Activated CD4-positive, alpha-beta T cell treated with anti-CD3 and anti-CD28 coated beads for 24 hours (primary cell): Measurements from ENCODE around the gene RARRES2.

Source experiments
- DNase-seq, 2 donors: peaks; one replicate each; pipeline ENCODE4 v3.0.0-alpha.2; 2020; ENCODE audit warnings: low read depth in 2 of 2

RARRES2 gene

DNA sequence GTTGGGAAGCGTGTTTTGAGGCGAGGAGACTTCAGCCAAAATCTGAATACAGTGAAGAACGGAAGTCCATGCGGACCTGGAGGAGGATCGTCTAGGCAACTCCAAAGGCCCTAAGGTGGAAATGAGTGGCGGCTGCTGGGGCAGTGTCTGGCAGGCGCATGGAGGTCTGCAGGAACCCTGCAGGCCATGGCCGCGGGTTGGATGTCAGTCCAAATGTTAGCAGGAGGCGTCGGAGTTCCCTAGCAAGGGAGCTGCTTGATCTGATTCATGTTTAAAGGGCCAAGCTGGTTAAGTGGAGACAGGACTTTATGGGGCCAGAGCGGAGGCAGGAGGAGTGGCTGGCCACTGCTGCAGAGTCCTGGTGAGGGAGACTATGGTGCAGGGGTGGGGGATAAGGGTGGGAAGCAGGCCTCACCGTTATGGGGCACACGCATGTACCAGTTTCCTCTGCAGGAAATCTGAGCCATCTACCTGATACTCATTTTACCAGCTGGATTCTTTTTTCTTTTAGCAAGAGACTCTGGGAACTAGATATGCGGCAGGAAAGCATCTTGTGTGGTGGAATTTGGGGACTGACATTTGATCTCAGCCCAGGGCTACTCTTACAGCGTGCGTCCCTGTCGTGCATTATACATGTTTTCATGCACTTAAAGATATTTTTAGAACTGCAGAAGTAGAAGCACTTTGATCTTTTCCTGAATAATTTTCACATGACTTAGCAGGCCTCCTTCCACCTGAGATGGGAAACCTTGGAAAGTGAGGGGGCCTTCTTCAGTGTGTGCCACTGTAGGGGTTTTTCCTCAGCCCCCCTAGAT is 20.6 kb upstream of the RARRES2 start:
- DNase-seq, result no peak

DNA sequence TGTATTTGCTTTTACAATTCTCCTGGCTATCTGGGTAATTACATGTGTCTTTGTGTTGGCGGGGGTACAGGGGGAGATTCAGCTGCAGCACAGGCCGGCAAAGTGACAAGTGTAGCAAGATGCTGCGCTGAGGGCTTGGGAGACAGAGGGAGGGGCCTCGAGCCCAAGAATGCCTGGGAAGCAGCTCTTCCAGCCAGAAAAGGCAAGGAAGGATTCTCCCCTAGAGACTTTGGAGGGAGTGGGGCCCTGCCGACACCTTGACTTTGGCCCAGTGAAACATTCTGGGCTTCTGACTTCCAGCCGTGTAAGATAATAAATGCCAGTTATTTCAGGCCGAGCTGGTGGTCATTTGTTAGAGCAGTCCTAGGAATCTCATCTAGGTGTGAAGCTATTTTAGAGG is 20.0 kb upstream of the RARRES2 start:
- DNase-seq, result no peak

DNA sequence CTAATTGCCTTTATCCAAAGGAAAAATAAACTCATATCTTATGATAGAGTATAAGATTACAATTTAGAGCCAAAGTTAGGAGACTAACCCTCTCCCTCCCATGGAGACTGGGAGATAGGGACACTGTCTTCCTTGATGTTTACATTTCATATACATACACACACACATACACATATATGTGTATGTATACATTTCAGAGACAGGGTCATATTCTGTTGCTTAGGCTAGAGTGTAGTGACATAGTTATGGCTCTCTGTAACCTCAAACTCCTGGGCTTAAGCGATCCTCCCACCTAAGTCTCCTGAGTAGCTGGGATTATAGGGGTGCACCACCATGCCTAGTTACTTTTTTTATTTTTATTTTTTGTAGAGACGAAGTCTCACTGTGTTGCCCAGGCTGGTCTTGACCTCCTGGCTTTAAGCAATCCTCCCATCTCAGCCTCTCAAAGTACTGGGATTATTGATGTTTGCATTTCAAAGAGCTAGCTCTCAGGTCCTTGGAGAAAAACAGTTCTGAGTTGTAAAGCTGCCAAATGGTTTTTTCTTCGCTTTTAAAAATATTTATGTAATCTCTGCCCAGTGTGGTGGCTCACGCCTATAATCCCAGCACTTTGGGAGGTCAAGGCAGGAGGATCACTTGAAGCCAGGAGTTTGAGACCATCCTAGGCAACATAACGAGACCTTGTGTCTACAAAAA is 19.1 kb upstream of the RARRES2 start:
- DNase-seq, result no peak

DNA sequence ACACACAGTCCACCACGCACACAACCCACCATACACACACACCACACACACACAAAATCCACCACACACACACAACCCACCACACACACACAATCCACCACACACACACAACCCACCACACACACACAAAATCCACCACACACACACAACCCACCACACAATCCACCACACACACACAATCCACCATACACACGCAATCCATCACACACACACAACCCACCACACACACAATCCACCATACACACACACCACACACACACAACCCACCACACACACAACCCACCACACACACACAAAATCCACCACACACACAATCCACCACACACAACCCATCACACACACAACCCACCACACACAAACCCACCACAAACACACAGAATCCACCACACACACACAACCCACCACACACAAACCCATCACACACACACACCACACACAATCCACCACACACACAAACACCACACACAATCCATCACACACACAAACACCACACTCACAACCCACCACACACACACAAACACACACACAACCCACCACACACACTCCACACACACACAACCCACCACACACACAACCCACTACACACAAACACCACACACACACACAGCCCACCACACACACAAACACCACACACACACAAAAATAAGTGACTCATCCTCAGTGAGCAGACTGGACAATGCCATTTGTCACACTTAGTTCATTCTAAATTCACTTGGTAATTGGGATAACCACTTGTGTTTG is 18.4 kb upstream of the RARRES2 start:
- no peak for DNase-seq

DNA sequence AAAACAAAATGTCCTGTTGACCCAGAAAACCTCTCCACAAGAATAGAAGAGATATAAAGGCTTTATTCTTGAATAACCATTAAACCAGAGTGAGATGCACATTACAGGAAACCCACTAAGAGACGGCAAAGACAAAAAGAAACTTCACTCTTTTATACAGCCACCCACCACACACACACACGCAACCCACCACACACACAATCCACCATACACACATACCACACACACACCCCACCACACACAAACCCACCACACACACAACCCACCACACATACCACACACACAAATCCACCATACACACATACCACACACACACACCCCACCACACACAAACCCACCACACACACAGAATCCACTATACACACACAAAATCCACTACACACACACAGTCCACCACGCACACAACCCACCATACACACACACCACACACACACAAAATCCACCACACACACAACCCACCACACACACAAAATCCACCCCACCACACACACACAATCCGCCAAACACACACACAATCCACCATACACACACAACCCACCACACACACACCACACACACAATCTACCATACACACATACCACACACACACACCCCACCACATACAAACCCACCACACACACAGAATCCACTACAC is 17.7 kb upstream of the RARRES2 start:
- DNase-seq, result no peak

DNA sequence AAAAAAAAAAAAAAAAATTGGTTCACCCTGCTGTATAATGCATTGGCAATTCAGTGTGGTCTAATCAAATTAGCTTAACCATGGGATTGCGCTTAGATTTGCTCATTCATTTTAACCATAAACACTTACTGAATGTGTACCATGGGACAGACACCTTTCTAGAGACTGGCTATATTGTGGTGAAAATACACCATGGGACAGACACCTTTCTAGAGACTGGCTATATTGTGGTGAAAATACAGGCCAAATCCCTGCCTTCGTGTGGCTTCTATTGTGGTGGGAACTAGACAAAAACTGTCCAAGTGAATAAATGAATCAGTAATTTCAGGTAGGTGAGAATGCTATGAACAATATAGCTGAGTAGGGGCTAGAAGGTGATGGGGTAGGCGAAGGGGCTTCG is 17.0 kb upstream of the RARRES2 start:
- no peak for DNase-seq

DNA sequence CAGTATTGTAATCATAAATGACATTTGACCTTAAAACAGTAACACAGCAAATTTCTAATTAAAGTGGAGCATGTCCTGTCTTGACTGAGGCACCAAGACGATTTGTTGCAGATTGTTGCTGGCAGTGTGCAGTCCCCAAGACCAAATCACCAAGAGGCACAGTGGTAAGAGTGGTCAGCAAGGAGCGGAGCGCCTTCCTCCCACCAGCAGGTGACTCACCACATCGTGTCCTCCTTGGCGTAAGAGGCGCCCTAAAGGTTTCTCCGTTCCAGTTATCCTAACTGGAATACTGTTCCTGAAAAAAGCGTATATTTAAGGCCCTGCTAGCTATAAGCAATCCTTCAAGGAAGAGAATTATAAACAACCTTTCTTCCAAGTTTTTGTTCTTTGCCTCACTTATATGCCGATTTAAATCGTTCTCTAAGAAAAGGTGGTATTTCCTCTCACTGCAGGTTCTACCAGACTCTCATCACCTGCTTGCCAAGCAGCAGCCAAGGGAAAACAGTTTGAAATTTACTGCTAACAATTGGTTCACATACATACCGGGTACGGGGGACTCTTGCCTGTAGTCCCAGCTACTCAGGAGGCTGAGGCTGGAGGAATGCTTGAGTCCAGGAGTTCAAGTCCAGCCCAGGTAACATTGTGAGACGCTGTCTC is 16.5 kb upstream of the RARRES2 start:
- no peak for DNase-seq

DNA sequence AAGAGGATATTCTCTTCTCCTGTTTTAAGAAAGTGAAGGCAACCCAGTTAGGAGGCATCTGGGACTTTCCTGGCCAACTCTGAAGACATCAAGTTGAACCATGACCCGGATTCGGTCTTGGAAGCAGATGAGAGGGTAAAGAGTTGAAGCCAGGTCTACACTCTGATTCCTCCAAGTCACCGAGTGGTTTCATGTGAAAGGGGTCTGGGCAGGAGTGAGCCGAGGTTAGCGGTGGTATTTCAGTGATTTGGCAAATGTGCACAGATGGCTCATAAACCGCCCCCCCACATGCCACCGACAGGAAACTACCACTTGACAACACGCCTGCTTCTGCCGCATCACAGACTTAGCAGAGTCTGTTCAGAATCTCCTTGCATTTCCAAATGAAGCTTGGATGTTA is 15.8 kb upstream of the RARRES2 start:
- peak; percentile 37 to 39 for DNase-seq

DNA sequence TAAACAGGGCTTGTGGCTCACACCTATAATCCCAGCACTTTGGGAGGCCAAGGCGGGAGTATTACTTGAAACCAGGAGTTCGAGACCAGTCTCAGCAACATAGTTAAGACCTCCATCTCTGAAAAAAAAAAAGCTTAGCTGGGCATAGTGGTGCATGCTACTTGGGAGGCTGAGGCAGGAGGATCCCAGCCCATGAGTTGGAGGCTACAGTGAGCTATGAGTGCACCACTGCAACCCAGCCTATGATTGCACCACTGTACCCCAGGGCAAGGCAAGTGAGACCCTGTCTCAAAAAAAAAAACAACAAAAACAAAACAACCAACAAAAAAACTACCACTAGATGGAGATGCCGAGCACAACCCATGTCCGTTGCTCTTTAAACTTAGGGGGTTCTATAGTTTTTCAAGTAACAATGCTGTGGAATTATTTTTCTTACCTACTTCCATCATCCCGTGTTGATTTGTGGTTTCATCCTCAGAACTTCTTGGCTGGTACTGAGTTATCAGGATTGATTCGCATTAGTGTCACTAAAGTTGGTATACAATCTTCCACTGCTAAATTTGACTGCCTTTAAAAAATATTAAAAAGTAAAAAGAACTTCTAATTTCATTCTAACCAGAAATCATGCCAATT is 15.0 kb upstream of the RARRES2 start:
- DNase-seq, result no peak

DNA sequence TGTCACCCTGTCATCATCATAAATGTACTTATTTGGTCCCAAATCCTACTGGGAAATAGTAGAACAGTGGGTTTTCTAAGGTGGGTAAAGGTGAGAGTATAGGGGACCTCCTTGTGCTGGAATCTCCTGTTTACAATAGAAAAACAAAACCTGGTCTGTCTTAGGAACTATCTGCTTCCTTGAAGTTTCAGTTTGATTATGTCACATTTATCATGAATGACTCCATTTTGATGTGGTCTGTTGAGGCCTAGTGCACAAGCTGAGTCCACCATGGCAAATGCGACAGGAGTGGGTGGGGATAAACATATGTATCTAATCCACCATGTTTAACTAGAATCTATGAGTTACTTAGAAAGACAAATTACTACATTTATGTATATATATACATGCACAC is 14.2 kb upstream of the RARRES2 start:
- no peak for DNase-seq

DNA sequence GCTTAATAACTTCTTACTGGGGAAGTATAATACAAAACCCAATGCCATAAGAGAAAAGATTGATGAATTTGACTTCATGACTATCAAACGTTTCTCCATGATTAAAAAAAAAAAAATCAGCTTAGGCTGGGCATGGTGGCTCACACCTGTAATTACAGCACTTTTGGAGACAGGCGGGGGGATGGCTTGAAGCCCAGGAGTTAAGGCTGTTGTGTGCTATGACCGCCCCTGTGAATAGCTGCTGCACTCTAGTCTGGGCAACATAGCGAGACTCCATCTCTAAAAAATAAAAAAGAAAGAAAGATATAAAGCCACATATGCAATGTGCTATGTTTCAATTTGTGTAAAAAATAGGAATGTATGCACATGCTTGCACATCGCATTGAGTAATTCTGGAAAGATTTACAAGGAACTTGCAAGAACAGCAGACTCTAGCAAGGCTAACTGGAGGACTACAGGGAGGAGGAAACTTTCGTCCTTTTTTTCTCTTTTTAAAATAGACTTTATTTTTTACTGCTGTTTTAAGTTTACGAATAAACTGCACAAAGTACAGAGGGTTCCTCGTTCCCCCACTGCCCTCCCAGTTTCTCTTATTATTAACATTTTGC is 10.3 kb upstream of the RARRES2 start:
- DNase-seq, result no peak

DNA sequence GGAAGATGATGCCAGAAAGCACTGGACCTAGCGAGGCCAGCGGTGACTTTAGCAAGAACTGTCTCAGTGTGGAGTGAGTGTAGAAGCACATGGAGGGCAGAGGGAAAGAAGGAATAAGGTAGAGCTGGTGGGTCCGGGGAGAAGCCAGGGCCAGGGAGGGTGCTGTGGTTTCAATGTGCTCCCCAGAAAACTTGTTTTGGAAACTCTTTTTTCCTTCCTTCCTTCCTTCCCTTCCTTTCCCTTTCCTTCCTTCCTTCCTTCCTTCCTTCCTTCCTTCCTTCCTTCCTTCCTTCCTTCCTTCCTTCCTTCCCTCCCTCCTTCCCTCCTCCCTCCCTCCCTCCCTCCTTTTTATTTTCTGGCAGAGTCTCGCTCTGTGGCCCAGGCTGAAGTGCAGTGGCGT is 5.5 kb upstream of the RARRES2 start:
- DNase-seq, result no peak

DNA sequence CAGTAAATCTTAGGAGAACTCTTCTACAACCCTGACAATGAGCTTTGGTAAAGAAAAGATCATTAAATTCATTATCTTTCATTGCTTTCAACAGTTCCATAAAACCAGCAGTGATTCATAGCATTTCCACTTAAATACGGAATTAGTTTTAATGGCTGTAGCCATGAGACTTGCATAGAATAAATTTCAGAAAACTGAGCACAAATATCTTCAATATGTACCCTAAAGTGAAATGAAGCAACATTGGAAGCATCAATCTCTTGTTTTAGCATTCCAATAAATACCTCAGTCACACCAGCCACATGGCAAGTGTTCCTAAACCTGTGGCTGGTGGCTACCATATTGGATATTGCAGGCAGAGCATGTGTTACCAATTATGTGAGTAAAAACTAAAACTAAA is 3.6 kb upstream of the RARRES2 start:
- DNase-seq, result no peak

DNA sequence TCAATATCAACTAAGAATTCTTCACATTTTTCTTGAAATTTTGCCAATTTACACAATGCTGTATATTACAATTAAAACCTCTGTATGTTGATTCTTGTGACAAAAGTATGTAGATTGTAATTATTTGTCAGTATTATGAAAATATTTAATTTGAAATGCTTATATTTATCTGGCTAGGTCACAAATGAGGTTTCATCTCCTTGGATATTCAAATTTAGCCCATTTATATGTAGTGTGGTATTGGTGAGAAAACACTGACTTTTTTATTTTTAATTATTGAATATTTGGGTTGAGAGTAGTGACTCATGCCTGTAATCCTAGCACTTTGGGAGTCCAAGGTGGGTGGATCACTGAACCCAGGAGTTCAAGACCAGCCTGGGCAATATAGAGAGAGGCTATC is 2.9 kb upstream of the RARRES2 start:
- DNase-seq, result no peak

DNA sequence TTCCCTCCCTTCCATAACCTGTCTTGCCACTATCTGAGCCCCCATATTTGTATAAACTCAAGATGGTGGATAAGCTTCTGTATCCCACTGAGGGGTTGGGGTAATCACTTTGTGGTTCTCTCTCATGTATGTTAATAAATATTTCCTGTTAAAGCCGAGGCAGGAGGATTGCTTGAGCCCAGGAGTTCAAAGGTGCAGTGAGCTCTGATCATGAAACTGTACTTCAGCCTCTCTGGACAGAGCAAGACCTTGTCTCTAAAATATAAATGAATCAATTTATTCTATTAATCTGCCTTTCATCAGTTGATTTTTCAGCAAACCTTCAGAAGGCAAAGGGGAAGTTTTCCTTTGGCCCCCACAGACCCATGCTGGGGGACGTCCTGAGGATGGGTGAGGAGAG is 1.8 kb upstream of the RARRES2 start:
- DNase-seq, result no peak

DNA sequence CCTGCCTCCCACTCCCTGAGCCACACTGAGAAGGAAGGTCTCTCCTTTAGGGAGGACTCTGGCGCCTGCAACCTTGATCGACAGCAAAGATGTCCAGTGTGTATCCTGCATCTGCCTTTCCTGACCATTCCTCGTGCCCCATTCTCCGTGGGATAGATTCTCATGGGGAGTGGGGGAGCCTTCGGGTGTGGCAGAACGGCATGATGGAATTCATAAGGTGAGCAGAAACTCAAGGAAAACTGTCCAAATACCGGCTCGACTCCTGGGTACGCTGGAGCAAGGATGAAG is 636 bp upstream of the RARRES2 start:
- no peak for DNase-seq

DNA sequence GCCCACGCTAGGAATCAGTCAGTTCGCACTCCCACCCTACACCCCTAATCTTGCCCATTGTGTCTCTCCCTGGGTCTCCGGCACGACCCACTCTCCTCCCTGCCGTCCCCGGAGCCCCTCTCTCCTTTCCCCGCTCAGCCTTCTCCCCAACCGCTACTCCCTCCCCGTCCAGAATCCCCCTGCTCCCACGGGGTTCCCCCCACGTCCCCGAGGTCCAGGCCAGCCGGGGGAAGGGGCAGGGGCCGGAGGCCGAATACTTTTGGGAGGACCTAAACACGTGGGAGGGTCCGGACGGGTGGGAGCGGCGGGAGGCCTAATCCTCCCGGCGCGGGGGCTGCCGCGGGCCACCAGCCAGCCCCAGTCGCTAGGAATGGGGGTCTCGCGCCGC is 560 bp downstream of the RARRES2 start:
- DNase-seq, result no peak

DNA sequence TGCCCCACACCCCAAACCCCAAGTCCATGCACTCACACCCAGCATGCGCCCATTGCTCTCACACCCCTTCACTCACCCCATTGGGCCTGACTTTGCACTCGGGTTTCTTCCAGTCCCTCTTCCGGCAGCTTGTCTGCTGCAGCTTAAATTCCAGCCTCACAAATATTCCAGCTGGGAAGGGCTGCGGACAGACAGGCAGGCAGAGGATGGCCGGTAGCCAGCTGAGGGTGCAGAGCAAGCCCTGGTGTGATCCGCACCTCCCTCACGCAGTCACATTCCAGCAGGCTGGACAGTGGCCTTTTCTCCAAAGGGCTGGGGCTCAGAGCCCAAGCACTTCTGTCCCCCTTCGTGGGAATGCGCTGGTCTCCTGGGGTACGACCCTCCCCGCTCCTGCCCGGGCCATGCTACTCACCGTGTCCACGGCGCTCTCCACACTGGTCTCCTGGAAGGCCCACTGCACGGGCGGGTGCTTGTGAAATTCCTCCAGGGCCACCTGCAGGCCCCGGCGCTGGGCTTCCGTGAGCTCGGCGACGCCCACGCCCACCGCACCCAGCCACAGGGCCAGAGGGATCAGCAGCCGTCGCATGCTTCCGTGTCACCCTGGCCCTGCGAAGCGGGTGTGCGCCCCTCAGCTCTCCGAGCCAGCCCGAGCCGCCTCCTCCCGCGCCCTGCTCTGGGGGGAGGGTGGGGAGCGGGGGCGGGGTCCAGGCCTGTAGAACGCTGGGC is 1.2 kb downstream of the RARRES2 start:
- DNase-seq, result no peak

DNA sequence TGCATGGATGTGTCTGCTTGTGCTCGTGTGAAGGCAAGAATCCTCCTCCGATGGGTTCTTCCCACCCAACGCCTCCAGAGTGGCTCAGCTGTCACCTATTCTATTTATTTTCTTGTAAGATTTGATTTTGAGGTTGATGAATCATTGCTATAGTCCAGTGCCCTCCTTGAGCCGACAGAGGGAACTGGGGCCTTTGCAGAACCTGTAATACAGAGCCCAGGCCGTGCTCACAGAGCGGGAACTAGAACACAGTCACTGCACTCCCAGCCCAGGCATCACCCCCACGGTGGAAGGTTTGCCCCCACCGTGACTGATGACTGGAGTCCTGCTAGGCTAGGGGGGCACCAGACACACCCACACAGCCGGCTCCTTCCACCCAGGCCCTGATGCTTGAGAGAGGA is 2.0 kb downstream of the RARRES2 start:
- DNase-seq, result no peak

DNA sequence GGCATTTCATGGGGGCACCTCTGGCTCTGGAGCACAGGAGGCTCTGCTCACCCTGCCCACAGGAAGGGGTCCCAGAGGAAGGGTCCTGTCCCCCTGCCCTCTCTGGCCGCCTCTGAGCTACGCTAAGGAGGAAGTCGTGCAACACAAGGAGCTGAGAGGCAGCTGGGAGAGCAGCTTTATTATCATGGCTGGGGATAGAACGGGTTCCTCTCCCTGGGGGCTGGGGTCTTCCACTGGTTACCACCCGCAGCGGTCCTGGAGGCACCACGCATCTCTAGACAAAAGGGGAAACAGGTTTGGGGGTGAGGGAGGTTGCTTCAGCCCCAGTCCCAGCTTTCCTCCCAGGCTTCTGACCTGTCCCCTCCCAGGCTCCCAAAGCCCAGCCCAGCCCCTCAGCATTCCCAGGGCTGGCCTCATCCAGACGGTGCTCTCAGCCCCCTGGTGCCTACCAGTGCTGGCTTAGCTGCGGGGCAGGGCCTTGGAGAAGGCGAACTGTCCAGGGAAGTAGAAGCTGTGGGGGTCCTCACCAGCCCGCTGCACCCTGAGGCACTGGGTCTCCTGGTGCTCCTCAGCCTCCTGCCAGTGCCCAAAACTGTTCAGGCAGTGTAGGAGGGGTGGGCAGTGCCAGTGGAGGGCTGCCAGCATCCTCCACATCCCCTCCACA is 3.1 kb downstream of the RARRES2 start:
- no peak for DNase-seq
